KOPT-K1 (cell line): Measurements from ENCODE around the gene CTNNA2.

Source experiments
- H3K27ac ChIP-seq: fragments of 200-600 bp; sonication (generic); 2 replicates; pipeline ENCODE4 v1.5.1; 2016; ENCODE audit warnings: antibody characterized with exemption, mild to moderate bottlenecking, low read depth, low read length; ENCODE audit not compliant: poor library complexity, severe bottlenecking
- H3K36me3 ChIP-seq: fragments of 200-600 bp; sonication (generic); 2 replicates; pipeline ENCODE4 v1.5.1; 2017; ENCODE audit warnings: antibody characterized with exemption, mild to moderate bottlenecking, low read length, moderate library complexity; ENCODE audit not compliant: insufficient read depth
- H3K9me3 ChIP-seq: fragments of 200-600 bp; sonication (generic); 2 replicates; pipeline ENCODE4 v1.5.1; 2017; ENCODE audit warnings: antibody characterized with exemption, low read length, mild to moderate bottlenecking; ENCODE audit not compliant: insufficient read depth, poor library complexity, severe bottlenecking

The CTNNA2 gene

GRCh38 chr2:79630972-79631557 lies 118.2 kb downstream of the CTNNA2 start:
- Histone ChIP-seq H3K9me3 (no peaks in the 10 kb centered on the region), H3K36me3 (no peaks in the 10 kb centered on the region), H3K27ac (no peak overlapping the region)

- no peaks in the 10 kb centered on the region for H3K9me3 ChIP-seq
- H3K27ac ChIP-seq, result no peak overlapping the region
- no peaks in the 10 kb centered on the region for H3K36me3 ChIP-seq
Observed at GRCh38 chr2:79638410-79638809, 125.6 kb downstream of the CTNNA2 start.

GRCh38 chr2:79638954-79639353 lies 126.1 kb downstream of the CTNNA2 start:
- no peaks in the 10 kb centered on the region for H3K36me3 ChIP-seq
- H3K9me3 ChIP-seq, result no peaks in the 10 kb centered on the region
- no peak overlapping the region for H3K27ac ChIP-seq

- Histone ChIP-seq H3K36me3 (no peaks in the 10 kb centered on the region), H3K9me3 (no peaks in the 10 kb centered on the region), H3K27ac (no peak overlapping the region)
Observed at GRCh38 chr2:79640001-79640400, 127.2 kb downstream of the CTNNA2 start.

GRCh38 chr2:79649531-79649930 lies 136.7 kb downstream of the CTNNA2 start:
- Histone ChIP-seq H3K9me3 (no peaks in the 10 kb centered on the region), H3K27ac (no peak overlapping the region)

GRCh38 chr2:79660557-79660956 lies 147.7 kb downstream of the CTNNA2 start:
- Histone ChIP-seq H3K27ac (no peak overlapping the region), H3K36me3 (no peaks in the 10 kb centered on the region), H3K9me3 (no peaks in the 10 kb centered on the region)

More at GRCh38 chr2:79649531-79649930, 136.7 kb downstream of the CTNNA2 start:
- no peaks in the 10 kb centered on the region for H3K36me3 ChIP-seq

GRCh38 chr2:79665091-79665490 lies 152.2 kb downstream of the CTNNA2 start:
- no peaks in the 10 kb centered on the region for H3K9me3 ChIP-seq
- H3K36me3 ChIP-seq, result no peaks in the 10 kb centered on the region
- no peak overlapping the region for H3K27ac ChIP-seq

- H3K9me3 ChIP-seq, result no peaks in the 10 kb centered on the region
- no peak overlapping the region for H3K27ac ChIP-seq
- H3K36me3 ChIP-seq, result no peaks in the 10 kb centered on the region
Observed at GRCh38 chr2:79666430-79666829, 153.6 kb downstream of the CTNNA2 start.

GRCh38 chr2:79669714-79670113 lies 156.9 kb downstream of the CTNNA2 start:
- no peaks in the 10 kb centered on the region for H3K9me3 ChIP-seq
- H3K36me3 ChIP-seq, result no peaks in the 10 kb centered on the region
- no peak overlapping the region for H3K27ac ChIP-seq

- H3K36me3 ChIP-seq, result no peaks in the 10 kb centered on the region
- H3K27ac ChIP-seq, result no peak overlapping the region
- H3K9me3 ChIP-seq, result no peaks in the 10 kb centered on the region
Observed at GRCh38 chr2:79670198-79670597, 157.3 kb downstream of the CTNNA2 start.

GRCh38 chr2:79686884-79687283 lies 174.0 kb downstream of the CTNNA2 start:
- Histone ChIP-seq H3K36me3 (no peaks in the 10 kb centered on the region), H3K27ac (no peak overlapping the region), H3K9me3 (no peaks in the 10 kb centered on the region)

- Histone ChIP-seq H3K27ac (no peak overlapping the region), H3K9me3 (no peaks in the 10 kb centered on the region), H3K36me3 (no peaks in the 10 kb centered on the region)
Observed at GRCh38 chr2:79695248-79695647, 182.4 kb downstream of the CTNNA2 start.

GRCh38 chr2:79697200-79697599 lies 184.3 kb downstream of the CTNNA2 start:
- H3K36me3 ChIP-seq, result no peaks in the 10 kb centered on the region
- no peaks in the 10 kb centered on the region for H3K9me3 ChIP-seq
- H3K27ac ChIP-seq, result no peak overlapping the region

- Histone ChIP-seq H3K9me3 (no peaks in the 10 kb centered on the region), H3K27ac (no peak overlapping the region), H3K36me3 (no peaks in the 10 kb centered on the region)
Observed at GRCh38 chr2:79700651-79701050, 187.8 kb downstream of the CTNNA2 start.

GRCh38 chr2:79702905-79703304 lies 190.1 kb downstream of the CTNNA2 start:
- Histone ChIP-seq H3K36me3 (no peaks in the 10 kb centered on the region), H3K9me3 (no peaks in the 10 kb centered on the region), H3K27ac (no peak overlapping the region)

GRCh38 chr2:79711098-79711497 lies 198.2 kb downstream of the CTNNA2 start:
- H3K36me3 ChIP-seq, result no peaks in the 10 kb centered on the region
- H3K9me3 ChIP-seq, result no peaks in the 10 kb centered on the region

More at GRCh38 chr2:79711098-79711497, 198.2 kb downstream of the CTNNA2 start:
- H3K27ac ChIP-seq, result no peak overlapping the region
